NCI-H446 (cell line): ENCODE measurements around the gene PID1.
A peak's percentile ranks its signal among the peaks of the same experiment; 100 is the strongest.
"Not testable (repeated sequence)": the region's sequence is repeated elsewhere in the genome, so short reads cannot be mapped to it uniquely, and the experiment has no call there.

Source experiments
- DNase-seq, 2 experiments: peaks; one replicate each; lab custom pipeline; 2025; lab: John Stamatoyannopoulos, UW

PID1 gene

DNA sequence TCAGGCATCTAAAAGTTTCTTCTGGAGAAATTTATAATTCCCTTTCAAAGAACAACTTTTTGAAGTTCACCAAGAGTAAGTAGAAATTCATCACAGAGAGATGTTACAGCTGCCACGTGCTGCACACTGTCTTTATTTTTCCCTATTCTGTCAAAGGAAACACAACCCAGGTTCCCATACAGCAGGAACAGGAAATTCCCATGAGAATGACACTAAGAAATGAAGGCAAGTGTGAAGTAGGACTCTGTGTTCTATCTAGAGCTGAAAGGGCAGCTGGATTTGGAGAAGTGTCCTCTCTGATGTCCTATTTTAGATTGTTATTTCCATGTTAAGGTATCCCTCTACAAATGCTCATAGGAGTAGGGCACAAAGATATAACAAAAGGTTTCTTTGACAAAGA lies 58.8 kb downstream of the PID1 start:
- no peak for DNase-seq

DNA sequence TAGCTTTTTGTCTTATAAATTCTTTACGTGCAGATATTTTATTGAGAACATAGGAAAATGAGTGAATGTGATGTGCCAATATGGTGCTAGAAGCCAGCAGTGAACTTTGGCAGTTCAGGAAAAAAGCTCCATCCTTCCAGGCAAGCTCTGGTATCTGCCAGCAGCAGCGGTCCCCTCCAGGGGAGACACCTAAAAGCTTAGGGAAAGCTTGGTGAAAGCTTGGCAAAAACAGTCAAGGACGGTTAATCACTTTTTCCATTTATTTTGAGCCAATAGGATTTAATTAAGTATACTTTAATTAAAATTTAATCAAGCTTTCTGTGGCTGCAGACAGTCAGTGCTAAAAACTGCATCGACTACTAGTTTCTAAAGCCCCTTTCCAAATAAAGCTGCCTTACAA lies 60.4 kb downstream of the PID1 start:
- DNase-seq, result no peak

DNA sequence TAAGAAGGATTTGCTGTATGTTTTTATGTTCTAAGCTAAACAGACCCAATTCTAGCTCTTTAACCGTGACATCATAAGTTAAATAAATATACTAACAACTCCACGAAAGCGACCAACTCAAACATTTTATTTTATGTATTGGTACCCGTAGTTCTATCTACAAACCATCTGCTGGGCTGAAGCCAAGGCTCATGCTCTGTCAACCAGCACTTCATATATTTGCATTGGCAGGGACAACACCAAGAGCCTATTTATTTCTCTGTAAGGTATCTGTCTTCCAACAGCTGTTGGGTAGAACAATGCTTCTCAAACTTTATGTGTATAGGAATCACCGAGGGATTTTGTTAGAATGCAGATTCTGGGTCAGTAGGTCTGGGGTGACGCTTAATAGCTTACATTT lies 64.5 kb downstream of the PID1 start:
- no peak for DNase-seq

DNA sequence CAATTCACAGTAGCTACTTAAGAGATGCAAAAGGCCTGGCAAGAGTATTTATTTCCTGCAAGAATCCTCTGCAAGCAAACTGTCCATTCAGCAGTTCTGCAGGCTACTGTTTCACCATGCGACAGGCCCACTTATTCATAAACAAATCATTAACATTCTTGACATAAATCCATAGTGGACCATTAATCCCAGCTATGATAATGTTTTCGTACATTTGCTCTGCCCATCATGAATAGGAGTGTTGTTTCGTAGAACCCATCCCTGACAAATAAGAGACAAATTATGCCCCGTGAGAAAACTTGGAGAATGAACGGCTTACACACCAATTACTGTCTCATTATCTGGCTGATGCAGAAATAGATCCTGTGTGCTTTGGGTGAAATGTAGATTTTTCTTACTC lies 65.4 kb downstream of the PID1 start:
- no peak for DNase-seq

DNA sequence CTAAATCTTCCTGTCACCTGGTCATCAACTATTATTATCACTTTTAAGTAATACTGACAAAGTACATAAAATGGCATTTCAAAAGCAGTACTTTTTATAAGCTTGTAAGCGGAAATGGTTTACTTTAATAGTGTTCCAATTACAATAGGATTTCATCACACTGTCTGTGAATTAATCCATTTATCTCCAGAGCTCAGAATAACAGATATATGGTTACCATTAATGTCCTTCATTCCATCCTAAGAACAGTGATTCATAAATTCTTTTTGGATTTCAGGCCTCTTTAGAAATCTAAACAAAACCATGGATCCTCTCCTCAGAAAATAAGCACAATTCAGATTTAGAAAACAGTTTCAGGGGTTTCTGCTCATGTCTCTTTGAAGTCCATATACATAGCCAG lies 68.4 kb downstream of the PID1 start:
- DNase-seq, result no peak

DNA sequence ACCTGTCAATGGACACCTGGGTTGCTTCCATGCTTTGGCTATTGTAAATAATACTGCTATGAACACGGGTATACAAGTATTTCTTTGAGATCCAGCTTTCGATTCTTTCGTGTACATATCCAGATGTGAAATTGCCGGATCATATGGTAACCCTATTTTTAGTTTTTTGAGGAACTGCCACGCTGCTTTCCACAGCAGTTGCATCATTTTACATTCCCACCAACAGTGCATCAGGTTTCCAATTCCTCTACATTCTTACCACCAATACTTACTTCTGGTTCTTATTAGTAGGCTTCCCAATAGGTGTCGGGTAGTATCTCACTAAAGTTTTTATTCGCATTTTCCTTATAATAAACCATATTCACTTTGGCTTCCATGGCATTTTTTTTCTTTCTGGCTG lies 69.6 kb downstream of the PID1 start:
- DNase-seq, result no peak

DNA sequence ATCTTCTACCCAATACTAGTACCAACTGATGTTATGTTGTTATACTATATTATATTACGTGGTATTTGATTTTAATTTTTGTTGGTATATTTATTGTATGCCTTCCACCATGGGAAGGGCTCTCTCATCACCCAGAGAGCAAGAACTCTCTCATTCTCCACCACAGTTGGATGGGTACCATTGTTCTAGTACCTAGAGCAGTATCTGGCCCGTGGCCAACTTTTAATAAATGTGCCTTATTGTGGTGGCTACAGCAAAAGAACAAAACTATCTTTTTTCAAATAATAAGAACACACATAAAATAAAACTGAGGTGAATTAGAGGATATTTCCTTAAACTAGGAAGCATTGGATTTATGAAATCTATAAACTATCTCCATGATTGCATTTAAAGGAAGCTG lies 71.8 kb downstream of the PID1 start:
- DNase-seq, result no peak

DNA sequence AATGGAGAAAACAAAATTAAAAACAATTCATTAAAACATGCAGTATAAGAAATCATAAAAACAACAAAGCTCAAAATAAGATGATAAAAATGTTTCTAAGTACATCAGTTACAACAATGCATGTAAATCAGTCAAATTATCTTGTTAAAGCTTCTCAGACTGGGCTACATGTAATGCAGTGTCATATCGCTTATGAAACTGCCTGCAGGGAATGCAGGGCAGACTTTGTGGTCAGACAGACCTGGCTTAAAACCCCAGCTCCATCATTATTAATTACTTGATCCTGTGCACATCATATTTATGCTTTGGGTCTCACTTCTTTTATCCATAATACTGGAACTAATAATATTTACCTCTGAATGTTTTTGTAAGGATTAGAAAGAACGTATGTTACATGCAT lies 74.6 kb downstream of the PID1 start:
- DNase-seq, result no peak

DNA sequence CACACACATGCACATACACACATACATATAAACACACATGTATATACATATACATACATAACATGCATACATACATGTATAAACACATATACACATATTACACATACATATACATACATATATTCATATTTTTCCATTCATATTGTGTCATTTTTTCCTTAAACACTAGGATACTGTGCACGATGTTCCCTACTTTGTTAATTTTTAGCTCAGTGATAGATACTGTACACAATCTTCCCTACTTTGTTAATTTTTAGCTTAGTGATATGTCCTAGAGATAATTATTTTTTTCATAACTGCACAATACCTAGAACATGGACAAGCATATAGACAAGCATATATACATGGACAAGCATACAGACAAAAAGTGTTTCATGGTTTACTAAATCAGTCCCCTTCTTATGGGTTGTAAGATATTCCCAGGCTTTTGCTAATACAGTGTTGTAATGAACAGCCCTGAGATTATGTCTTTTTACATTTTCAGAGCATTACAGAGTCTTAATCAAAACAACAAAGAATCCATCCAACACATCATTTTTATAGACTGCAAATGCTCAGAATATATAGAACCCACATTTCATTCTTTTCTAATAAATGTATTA lies 75.6 kb downstream of the PID1 start:
- DNase-seq, result no peak

DNA sequence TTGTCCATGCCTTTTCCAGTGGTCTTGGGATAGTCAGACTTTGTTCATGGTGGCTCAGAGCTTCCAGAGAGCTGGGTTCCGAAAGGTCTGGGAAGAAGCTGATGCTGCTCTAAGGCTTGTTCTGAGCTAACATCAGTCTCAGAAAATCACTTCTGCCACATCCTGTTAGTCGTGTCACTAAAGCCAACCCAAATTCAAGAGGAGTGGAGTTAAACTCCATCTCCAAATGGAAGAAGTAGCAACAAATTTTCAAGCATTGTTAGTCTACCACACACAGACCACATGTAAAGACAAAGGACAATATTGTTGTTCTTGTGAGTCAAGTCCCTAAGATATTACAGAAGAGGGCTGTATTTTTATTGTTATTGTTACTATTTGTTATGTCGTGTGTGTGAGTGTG lies 77.8 kb downstream of the PID1 start:
- no peak for DNase-seq

DNA sequence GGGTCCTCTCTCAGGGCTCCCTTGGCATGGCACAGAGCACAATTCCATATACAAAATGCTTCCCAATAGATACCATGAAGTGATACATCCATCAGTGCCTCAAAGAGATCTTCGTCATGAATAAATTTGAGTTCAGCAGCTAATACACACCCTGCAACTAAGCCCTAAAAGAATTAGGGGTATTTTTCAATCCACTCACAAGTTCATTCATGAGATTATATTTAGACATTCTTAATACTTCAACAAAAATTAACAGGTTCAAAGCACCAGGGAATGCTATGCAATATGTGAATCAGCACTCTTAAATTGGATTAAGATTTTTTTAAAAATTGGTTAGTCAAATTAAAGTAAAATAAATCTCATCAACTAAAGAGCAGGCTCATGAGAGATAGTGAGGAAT lies 79.7 kb downstream of the PID1 start:
- DNase-seq, result no peak

DNA sequence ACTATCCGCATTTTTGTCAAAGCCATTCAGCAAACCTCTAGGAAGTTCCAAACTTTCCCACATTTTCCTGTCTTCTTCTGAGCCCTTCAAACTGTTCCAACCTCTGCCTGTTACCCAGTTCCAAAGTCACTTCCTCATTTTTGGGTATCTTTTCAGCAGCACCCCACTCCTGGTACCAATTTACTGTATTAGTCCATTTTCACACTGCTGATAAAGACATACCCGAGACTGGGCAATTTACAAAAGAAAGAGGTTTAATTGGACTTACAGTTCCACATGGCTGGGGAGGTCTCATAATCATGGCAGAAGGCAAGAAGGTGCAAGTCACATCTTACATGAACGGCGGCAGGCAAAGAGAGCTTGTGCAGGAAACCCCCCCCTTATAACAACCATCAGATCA lies 84.0 kb downstream of the PID1 start:
- DNase-seq, result not testable (repeated sequence)

DNA sequence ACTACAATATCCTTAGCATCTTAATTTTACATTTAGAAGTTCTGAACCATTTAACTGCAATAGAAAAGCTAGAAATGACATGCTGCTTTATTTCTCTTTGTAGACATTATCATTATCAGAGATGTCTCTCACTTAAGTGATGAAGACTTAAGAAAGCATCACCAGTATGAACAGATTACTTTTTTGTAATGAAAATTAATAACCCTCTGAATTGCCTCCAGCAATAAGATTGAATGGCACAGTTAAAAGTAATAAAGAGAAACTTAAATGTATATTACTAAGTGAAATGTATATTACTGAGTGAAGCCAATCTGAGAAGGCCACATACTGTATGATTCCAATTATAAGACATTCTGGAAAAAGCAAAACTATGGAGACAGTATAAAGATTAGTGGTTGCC lies 89.4 kb downstream of the PID1 start:
- DNase-seq, result no peak

DNA sequence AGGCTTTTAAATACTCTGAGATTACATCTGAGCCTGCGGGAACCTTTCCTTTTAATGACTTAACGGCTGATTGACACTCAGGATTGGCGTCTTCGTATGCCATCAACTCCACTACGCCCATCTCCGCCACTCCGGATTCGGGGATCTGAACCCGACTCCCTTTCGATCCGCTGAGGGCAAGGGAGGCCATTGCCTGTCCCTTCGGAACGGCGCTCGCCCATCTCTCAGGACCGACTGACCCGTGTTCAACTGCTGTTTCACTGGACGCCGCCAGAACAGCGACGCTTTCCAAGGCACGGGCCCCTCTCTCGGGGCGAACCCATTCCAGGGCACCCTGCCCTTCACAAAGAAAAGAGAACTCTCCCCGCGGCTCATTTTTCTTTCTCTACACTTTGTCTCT lies 90.4 kb downstream of the PID1 start:
- DNase-seq, result no peak

DNA sequence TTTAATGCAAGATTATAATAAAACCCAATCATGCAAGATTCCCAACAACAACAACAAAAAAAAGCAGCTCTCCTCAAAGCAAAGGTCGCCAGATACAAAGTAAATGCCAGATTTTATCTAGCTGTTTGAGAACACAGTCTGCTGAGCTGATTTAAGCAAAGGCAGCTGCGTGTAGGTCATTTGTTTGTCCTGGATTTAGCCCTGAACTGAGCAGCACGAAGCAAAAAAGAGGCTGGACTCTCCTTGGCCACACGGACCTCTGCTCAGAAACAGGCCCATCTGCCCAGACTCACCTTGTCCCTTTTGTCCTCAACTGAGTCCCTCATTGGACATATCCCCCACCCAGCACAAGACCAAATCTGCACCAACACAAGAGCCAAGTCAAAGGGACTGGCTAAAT lies 91.5 kb downstream of the PID1 start:
- DNase-seq, result no peak

DNA sequence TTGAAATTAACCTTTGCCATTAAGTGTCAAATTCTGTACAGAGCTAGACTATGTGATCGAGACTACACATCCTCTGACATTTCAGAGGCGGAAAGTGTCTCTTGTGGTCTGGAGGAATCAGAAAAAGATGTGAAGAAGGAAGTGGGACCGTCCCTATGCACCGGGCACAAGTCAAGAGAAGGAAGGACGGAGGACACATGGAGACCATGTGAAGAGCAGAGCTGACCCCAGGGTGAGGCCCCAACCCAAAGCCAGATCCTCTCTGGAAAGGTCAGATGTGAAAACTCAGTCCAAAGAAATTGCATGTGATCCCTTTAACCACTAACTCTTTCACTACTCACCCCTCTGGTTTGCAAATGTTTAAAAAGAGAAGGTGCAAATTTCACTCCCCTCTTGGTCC lies 92.4 kb downstream of the PID1 start:
- no peak for DNase-seq

DNA sequence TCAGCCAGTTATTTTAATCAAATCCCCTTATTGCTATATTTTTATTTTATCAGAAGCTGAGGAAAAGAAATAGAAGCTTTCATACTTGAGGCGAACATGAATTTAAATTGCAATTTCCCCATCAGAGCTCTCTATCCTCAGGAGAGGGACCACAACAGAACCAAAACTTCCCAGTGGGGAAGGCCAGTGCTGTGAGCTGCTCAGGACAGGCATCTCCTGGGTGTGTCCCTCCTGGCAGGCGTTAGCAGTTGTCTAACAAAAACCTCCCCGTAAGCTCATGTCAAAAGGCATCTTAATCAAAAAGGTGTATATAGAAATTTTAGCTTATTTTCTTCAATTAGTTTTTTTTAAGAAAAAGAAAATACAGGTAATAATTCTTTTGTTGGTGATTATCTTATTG lies 93.0 kb downstream of the PID1 start:
- no peak for DNase-seq

DNA sequence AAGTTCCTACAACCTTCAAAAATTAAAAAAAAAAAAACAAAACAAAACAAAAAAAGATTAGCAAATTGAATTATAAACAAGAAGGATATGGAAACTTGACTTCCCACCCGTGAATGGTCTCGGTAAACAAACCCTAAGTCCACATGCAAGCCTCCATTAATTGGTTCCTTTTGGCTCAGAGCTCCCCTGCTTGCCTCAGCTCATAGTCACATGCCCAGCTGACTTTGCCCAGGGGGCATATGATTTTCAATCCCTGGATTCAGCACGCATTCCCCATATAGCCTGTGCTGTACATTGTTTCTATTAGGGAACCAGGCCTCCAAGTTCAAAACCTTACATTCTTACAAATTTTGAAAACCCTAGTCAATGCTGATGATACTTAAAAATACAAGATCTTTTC lies 95.0 kb downstream of the PID1 start:
- DNase-seq, result no peak

DNA sequence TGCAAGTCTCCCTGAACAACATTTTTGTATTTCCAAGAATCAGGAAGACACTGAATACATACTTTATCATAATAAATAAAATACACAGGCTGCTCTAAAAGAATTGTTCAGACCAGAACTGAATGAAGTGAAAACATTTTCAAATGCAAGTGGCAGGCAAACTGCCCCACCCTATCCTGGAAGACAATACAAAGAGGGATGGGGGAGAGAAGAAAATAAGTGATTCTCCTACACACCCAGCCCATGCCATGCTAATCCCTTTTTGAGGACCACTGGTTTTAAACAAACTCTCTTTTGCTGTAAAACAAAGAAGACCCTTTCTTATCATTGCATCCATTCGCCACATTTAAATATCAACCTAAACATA lies 95.6 kb downstream of the PID1 start:
- no peak for DNase-seq

DNA sequence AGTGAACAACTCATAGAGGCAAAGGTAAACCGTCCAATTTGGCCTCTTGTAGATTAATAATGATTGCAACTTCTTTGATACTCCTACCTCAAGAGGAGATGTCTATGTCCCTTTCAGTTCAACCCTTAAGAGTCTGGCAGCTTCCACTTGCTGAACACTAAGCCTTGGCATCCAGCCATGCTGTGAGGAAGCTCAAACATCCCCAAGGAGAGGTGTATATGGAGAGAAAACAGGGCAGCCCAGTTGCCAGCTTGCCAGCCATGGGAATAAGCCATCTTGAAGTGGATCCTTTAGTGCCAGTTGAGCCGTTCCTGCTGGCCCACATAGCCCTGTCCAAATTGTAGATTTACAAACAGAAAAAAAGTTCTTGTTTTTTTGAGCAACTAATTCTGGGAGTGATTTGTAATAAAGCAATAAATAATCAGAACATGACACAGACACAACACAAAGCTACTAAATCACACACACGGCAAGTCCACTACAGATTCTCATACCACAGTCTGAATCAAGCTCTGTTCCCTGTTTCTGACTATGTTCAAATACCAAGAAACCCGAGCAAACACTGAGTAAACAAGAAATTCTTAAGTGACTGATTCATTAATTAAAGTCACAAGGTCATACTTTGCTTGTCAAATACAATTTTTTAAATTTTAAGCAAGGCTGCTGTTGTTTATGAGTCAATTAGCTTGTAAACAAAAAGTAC lies 96.1 kb downstream of the PID1 start:
- peak in 1 of 2 experiments; percentile 20 for DNase-seq

DNA sequence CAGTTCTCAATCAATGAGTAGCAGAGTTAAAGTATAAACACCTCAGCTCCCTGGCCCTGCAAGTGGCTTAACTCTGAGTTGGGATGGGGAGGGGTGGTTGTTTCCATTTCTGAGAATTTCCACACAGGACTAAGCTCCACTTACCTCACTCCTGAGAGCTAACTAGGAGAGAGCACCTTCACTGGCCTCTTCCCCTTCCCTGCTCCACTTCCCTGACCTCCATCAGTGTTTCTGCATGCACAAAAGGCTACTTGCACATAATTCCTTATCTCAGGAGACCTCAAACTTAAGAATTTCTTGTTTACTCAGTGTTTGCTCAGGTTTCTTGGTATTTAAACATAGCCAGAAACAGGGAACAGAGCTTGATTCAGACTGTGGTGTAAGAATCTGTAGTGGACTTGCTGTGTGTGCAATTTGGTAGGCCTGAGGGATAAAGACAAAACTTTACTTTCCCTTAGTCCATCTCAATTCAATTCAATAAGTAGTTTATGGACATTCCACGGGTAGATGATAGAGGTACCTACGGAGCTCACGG lies 97.2 kb downstream of the PID1 start:
- no peak for DNase-seq

DNA sequence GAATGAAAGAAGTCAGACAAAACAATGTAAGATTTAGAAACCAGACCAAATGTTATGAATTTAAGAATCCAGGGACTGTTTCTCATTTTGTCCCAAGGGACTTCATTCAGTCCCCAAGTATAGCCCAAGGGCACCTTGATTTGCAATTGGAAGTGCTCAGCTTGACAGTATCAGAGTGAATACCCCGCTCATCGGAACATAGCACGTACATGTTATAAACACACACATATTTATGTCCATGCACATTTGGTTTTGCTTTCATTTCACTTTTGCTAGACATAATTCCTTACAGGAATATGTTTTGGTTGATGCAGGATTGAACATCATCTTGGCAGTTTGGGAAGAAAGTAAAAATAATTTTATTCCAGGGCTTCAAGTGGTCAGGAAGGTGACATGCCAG lies 100.2 kb downstream of the PID1 start:
- DNase-seq, result no peak

DNA sequence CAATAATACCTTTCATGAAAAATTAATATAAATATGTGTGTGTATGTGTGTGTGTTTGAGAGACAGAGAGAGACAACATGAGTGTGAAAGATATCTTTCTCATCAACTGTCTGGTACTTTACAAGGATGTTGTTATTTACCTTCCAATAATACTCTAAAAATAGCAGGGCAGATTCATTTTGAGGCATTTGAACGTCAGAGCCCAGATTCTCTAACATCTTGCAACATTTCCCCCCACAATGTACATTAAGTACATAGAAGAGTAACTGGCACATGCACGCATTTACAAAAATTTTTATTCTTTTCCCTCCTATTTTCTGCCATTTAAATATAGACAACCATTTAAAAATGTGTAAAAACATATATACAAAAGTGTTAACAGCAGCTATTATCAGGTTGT lies 100.9 kb downstream of the PID1 start:
- DNase-seq, result no peak

DNA sequence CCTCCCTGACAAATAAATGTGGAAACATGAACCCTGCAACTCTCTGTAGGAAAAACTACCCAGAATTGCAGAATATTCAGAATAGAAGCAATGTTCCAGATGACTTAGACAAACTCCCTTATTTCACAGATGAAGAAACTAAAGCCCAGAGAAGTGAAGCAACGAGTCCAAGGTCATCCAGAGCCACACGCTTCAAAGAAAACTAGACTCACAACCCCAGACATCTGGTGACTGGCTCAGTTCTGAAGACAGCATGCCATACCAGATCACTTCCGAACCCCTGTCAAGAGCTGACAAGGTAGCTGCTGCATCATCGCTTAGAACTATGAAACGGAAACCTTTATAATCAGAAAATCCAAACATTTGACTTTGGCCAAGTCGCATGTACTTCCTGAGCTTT lies 101.3 kb downstream of the PID1 start:
- no peak for DNase-seq
